Urinary bladder (tissue), 4 donors: Measurements from ENCODE around the gene NUDT14. TPM values are rescaled to one million over a fixed set of nuclear protein-coding genes. Genes with fewer than 3 reads are reported as not detected.

Experiments used
- DNase-seq: peaks from one replicate; pipeline ENCODE4 v3.0.0-alpha.2; 2015; ENCODE audit errors: extremely low spot score
- H3K27ac ChIP-seq: one replicate; pipeline ENCODE4 v1.5.1; 2013; ENCODE audit warnings: low read depth, mild to moderate bottlenecking, moderate library complexity
- H3K36me3 ChIP-seq: one replicate; pipeline ENCODE4 v1.6.1; 2013; ENCODE audit warnings: mild to moderate bottlenecking, moderate library complexity; ENCODE audit not compliant: insufficient read depth
- H3K4me1 ChIP-seq: one replicate; pipeline ENCODE4 v1.6.1; 2013; ENCODE audit warnings: mild to moderate bottlenecking, moderate library complexity; ENCODE audit not compliant: insufficient read depth
- H3K4me3 ChIP-seq: one replicate; pipeline ENCODE4 v1.5.1; 2013; ENCODE audit warnings: low read depth, low read length
- WGBS: extraction: QIAGEN DNeasy Blood & Tissue Kit; methylation state at CpG from one replicate; pipeline ENCODE4 v1.1.7; 2013; 5-methylcytosine and 5-hydroxymethylcytosine counted together
- polyA plus RNA-seq: library from polyadenylated mRNA; stranded (reverse); fragments of 200-250 nt; gene quantifications from one replicate; pipeline ENCODE4 v1.2.3, GENCODE V29; 2013
- total RNA-seq: library from RNA; depleted of rRNA; stranded (reverse); fragments of >200 nt; gene quantifications from one replicate; pipeline ENCODE4 v1.2.3, GENCODE V29; 2014
- donor health status: healthy with polysubstance abuse.
- donor health status: healthy.

The NUDT14 gene
- total and polyA plus RNA-seq, 2 donors = 7.3 to 11.6 TPM

GRCh38 chr14:105198588-105198987, 17.5 kb upstream of the NUDT14 start:
- H3K4me3 ChIP-seq = no peak overlapping the region
- DNase-seq = no peak
- H3K36me3 ChIP-seq = no peaks in the 10 kb centered on the region
- H3K27ac ChIP-seq = no peak overlapping the region
- H3K4me1 ChIP-seq = no peaks in the 10 kb centered on the region
- WGBS = 86% methylated on average over 4 of the region's 4 CpGs

DNA sequence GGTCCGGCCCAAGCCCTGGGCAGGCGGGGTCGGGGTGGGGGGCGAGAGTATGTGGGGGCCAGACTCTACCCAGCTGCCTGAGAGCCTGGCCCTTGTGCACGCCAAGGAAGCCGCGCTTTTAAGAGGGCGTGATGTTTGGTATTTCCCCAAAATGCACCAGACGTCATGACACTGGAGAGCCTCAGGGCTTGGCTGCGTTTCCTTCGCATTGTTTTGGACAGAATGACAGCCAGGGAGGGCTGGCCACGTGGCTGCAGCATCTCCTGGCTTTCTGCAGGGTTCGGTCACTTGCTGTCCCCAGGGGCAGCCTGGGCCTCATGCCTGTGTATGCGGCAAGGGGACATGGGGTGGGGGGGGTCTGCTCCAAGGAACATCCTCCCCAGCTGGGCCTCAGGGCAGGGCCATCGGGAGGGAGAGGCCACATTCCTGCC, 16.1 kb upstream of the NUDT14 start:
- Histone ChIP-seq H3K4me1 (peaks cover 4% of the 10 kb centered on the region), H3K36me3 (no peaks in the 10 kb centered on the region), H3K27ac (no peak overlapping the region), H3K4me3 (no peak overlapping the region)
- WGBS = 6% methylated on average over 15 of the region's 15 CpGs
- no peak for DNase-seq

DNA sequence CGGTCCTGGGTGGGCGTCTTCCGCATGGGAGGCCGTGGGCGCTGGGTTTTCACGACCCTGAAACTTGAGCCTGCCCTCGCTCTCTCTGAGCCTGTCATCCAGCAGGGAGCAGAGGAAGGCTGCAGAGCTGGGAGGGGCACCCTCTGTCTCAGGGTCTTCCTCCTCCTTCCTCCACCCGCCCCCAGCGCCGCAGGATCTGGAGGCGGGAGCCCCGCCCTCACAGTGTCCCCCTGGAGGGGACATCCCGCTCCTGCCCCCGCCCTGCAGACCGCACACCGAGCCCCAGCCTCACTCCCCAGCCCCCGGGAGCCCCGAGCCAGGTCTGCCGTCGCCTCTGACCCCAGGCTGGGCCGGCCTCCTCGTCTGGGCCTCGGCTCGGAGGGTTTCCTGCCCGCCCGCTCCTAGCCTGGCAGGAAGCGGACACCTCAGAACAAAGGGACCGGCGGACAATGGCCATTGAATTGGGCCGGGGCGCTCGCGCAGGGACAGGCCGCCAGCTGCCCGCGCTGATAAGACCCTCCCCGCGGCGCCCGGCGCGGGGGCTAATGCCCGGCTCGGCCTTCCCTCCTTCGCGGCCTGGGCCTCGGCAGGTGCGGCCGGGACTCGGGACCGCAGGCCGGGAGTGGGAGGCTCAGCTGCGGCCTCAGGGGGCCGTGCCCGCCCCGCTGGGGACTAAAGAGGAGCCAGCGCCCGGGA, 15.3 kb upstream of the NUDT14 start:
- no peak for DNase-seq
- Histone ChIP-seq H3K27ac (no peak overlapping the region), H3K4me1 (peaks cover 4% of the 10 kb centered on the region), H3K36me3 (no peaks in the 10 kb centered on the region), H3K4me3 (peak overlapping the region; percentile 12)
- 8% methylated on average over 58 of the region's 58 CpGs for WGBS

- H3K36me3 ChIP-seq = no peaks in the 10 kb centered on the region
- WGBS = 44% methylated on average over 25 of the region's 25 CpGs
- no peak for DNase-seq
- H3K4me1 ChIP-seq = peaks cover 4% of the 10 kb centered on the region
- no peak overlapping the region for H3K4me3 ChIP-seq
- H3K27ac ChIP-seq = no peak overlapping the region
Observed at GRCh38 chr14:105195522-105196264, 14.6 kb upstream of the NUDT14 start.

DNA sequence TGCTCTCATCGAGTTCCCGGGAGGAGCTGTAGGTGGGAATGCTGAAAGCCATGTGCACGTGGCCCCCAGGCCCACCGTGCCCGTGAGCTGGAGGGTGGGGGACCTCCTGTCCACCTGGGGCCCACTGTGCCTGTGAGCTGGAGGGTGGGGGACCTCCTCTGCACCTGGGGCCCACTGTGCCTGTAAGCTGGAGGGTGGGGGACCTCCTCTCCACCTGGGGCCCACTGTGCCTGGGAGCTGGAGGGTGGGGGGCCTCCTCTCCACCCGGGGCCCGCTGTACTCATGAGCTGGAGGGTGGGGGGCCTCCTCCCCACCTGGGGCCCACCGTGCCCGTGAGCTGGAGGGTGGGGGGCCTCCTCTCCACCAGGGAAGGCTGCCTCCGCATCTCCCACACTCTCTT, 13.9 kb upstream of the NUDT14 start:
- WGBS = 72% methylated on average over 10 of the region's 10 CpGs
- Histone ChIP-seq H3K36me3 (no peaks in the 10 kb centered on the region), H3K4me3 (no peak overlapping the region), H3K27ac (no peak overlapping the region), H3K4me1 (peaks cover 4% of the 10 kb centered on the region)
- no peak for DNase-seq

DNA sequence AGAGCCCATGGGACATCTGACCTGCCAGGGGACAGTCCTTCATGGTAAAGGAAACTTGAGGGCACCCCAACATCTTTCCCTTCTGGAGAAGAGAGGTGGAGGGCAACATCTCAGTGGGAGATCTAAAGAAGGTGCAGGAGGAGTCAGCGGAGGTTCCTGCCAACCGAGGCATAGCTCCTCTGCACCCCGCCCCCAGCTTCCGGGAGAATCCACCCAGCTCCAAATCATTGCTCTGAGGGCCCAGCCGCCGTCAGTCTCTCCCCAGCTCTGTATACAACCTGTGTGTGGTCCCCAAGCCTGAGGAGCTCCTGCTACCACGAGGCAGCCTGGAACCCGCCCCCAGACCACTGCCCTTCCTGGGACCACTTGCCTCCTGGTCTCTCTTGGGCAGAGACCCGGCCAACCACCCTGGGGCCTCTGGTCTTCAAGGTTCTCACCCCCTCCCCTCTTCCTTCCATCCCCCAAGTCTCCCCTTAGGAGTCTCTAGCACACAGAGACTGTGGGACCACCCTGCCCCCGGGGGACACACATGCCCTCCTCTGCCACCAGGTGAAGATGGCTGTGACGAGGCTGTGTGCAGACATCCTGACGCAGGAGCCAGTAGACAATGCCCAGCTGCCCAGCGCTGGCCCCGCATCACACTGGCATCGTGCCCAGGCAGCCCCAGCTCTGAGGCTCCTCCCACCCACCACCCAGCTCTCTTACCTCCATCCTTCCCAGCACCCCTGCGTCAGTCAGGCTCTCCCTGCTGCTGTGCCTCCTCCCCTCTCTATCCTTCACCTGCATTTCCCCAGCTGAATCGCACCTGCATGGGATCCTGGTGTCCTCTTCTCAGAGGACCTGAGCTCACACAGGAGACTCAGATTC, 13.0 kb upstream of the NUDT14 start:
- Histone ChIP-seq H3K4me1 (peaks cover 4% of the 10 kb centered on the region), H3K36me3 (no peaks in the 10 kb centered on the region), H3K4me3 (no peak overlapping the region), H3K27ac (no peak overlapping the region)
- WGBS = 27% methylated on average over 17 of the region's 17 CpGs
- no peak for DNase-seq

DNA sequence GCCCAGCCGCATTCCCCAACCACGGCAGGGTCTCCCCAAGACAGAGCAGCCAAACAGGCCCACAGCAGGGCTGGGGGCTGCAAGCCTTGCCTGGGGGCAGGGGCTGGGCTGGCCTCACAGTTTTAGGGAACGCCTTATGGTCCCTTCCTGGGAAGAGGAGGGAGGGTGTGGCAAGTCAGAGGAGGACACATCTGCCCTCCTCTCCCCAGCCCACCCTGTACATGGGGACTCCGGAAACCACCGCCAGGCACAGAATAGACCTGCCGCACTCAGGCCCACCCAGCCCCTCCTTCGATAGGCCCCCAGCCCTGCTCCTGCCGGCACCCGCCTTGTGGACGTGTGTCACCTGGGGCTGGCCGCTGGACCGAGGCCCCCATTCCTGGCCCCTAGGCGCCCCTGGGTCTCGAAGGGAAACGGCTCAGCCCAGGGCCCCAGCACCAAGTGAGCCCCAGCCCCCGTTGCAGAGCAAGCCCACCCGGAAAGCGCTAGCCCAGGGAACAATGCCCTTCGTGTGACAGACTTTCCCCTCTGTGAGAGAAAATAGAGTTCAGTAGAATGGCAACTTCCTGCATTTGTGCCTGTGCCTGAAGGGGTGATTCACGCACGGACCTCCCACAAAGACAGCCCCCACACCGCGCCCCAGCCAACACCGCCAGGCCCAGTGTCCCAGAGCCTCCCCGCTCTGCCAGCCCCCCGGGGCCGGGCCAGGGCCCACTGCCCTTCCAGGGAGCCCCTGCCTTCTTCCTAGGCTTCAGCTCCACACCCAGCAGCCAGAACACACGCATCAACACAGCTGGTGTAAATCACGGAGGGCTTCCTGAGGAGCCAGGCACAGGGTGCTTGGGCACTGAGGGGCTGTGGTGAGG, 12.0 kb upstream of the NUDT14 start:
- Histone ChIP-seq H3K36me3 (no peaks in the 10 kb centered on the region), H3K4me3 (no peak overlapping the region), H3K27ac (peak overlapping the region; percentile 28), H3K4me1 (peaks cover 4% of the 10 kb centered on the region)
- 27% methylated on average over 29 of the region's 29 CpGs for WGBS
- no peak for DNase-seq

DNA sequence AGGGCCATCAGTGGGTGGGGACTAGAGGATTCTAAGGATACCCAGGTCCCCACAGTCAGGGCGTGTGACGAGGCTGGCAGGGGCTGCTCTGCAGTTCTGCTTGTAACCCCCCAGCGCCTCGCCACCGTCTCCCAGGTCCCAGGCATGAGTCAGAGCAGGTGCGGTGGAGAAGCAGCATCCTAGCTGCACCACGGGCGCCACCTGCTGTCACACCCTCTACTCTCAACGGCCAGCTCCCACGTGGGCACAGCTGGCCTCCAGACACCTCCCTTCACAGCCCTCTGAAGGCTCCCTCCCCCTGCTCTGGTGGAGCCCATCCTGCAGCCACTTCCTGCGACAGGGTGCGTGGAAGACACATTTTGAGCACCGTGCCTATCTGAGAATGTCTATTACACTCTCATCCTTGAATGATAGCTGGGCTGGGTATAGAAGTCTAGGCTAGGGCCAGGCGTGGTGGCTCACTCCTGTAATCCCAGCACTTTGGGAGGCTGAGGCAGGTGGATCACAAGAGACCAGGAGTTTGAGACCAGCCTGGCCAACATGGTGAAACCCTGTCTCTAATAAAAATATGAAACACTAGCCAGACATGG, 6.9 kb upstream of the NUDT14 start:
- H3K4me1 ChIP-seq = peaks cover under 1% of the 10 kb centered on the region
- 75% methylated on average over 14 of the region's 14 CpGs for WGBS
- no peak overlapping the region for H3K4me3 ChIP-seq
- H3K27ac ChIP-seq = no peak overlapping the region
- no peaks in the 10 kb centered on the region for H3K36me3 ChIP-seq
- DNase-seq = no peak

DNA sequence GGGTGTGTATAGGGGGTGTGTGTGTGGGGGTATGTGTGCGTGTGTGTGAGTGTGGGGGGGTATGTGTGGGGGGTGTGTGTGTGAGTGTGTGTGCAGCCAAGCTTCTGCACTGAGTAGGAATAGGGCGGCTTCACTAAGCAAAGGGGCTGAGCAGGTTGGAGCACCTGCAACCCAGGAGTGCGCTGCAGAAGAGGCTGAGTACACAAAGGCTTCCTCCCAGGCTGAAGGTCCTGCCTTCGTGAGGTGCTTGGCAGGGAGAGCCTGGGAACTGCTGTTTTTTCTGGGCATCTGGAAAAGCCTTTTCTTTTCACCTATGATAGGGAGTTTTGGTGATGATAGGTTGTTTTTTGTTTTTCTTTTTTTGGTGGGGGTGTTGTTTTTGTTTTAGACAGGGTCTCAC, 6.0 kb upstream of the NUDT14 start:
- no peaks in the 10 kb centered on the region for H3K36me3 ChIP-seq
- 67% methylated on average over 4 of the region's 4 CpGs for WGBS
- DNase-seq = no peak

DNA sequence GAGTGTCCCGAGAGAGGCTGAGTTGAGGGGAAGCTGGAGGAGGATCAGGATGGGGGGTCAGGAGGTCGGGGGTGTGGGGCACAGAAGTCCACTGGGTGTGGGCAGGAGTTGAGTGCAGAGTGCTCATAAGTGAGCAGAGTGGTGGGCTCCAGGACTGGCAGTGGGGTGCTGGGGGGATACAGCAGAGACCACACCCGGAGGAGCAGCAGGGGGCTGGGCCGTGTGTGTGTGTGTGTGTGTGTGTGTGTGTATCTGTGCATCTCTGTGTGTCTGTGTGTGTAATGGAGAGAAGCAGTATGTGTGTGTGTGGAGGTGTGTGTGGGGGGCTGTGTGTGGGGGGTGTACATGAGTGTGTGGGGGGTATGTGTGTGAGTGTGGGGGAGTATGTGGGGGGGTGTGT, 4.9 kb upstream of the NUDT14 start:
- no peak overlapping the region for H3K27ac ChIP-seq
- no peak overlapping the region for H3K4me3 ChIP-seq
- no peaks in the 10 kb centered on the region for H3K36me3 ChIP-seq
- no peak for DNase-seq
- 31% methylated on average over 4 of the region's 4 CpGs for WGBS
- peaks cover 3% of the 10 kb centered on the region for H3K4me1 ChIP-seq

More for the DNA sequence above, 6.0 kb upstream of the NUDT14 start:
- Histone ChIP-seq H3K4me3 (no peak overlapping the region), H3K27ac (no peak overlapping the region), H3K4me1 (no peaks in the 10 kb centered on the region)

DNA sequence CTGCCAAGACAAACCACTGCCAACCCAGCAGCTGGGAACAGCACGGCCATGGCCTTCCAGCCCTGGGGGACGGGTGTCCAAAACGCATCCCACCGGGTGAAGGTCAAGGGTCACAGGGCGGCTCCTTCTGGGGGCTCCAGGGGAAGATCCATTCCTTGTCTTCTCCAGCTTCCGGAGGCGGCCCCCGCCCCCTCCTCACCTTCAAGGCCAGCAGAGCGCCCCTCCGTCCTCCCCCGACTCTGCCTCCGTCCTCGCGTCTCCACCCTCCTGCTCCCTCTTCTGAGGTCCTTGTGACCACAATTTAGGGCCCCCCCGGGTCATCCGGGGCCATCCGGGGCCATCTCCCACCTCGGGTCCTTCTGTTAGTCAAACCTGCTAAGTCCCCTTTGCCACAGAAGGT, 3.9 kb upstream of the NUDT14 start:
- no peak for DNase-seq
- H3K4me1 ChIP-seq = peaks cover 3% of the 10 kb centered on the region
- no peak overlapping the region for H3K27ac ChIP-seq
- 79% methylated on average over 18 of the region's 18 CpGs for WGBS
- no peaks in the 10 kb centered on the region for H3K36me3 ChIP-seq
- no peak overlapping the region for H3K4me3 ChIP-seq

DNA sequence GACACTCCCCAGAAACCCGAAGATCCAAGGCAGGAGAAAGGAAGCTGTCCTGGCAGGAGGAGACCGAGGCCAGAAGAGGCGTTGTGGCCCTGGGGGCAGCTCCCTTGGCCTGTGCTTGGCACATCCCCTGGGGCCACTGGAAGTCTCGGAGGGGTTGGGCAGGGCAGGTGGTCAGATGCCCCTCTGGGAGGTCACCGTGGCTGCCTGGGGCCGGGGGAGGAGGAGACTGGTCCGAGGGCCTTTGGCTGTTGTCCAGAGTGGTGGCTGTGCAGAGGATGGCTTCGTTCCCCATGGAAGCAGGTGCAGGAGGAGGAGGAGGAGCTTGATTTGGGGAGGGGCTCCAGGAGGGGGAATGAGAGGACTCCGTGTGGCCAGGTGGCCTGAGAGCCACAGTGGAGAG, 3.3 kb upstream of the NUDT14 start:
- DNase-seq = no peak
- 70% methylated on average over 9 of the region's 9 CpGs for WGBS
- H3K4me3 ChIP-seq = no peak overlapping the region
- peaks cover 3% of the 10 kb centered on the region for H3K4me1 ChIP-seq
- H3K36me3 ChIP-seq = no peaks in the 10 kb centered on the region
- H3K27ac ChIP-seq = no peak overlapping the region
